Erythroblast (primary cell): ENCODE data around the gene ATOSA.

Source experiments
- GATA1 ChIP-seq: IDR thresholded peaks from 2 replicates; pipeline ENCODE4 v1.6.1; 2011; ENCODE audit warnings: low read depth, mild to moderate bottlenecking, control low read depth, low read length, moderate library complexity
- POLR2A ChIP-seq: IDR thresholded peaks from 2 replicates; pipeline ENCODE4 v1.6.1; 2011; ENCODE audit warnings: mild to moderate bottlenecking, low read length

DNA sequence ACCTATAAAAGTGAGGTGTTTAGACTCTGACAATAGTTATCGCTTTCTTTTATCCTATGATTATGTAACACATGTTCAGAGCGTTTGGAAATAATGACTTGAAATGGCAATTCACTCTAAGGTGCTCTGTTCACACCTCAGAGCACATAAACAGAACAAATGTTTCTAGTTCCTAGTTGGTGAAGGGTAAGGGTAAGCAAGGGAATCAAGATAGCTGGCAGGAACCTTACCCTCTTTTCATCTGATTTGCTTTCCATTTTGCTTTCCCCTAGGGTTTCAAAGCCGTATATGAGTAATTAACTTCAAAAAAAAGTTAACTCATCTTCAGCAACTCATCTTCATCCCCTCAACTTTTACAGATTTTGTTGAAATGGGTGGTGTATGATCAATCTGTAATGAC, 2.3 kb upstream of the ATOSA start:
- no peak for TF ChIP-seq POLR2A
- no peak for TF ChIP-seq GATA1
